Measurements from ENCODE around the gene LHB.

The LHB gene

GRCh38 chr19:49010453-49010852, 6.4 kb downstream of the LHB start:
- FAIRE-seq (no peak), DNase-seq (ENCODE audit: insufficient read length) (no peak)
- no peak for TF ChIP-seq POLR2AphosphoS5 (IDR thresholded peaks at IDR 0.05; ENCODE audit: low read depth, low read length)
- TF ChIP-seq POLR2A (IDR thresholded peaks at IDR 0.05; ENCODE audit: low read depth, low read length): no peak
- no peak for TF ChIP-seq TAF1 (IDR thresholded peaks at IDR 0.05; ENCODE audit: borderline replicate concordance, low read depth, low read length)

GRCh38 chr19:49009828-49010227, 7.1 kb downstream of the LHB start:
- TF ChIP-seq POLR2AphosphoS5 (IDR thresholded peaks at IDR 0.05; ENCODE audit: low read depth, low read length) (no peak), TAF1 (IDR thresholded peaks at IDR 0.05; ENCODE audit: borderline replicate concordance, low read depth, low read length) (no peak)
- no peak for FAIRE-seq
- DNase-seq (ENCODE audit: insufficient read length): no peak

GRCh38 chr19:49006905-49007304, 10.0 kb downstream of the LHB start:
- TF ChIP-seq POLR2A (IDR thresholded peaks at IDR 0.05; ENCODE audit: low read depth, low read length): no peak
- no peak for TF ChIP-seq POLR2AphosphoS5 (IDR thresholded peaks at IDR 0.05; ENCODE audit: low read depth, low read length)
- no peak for TF ChIP-seq TAF1 (IDR thresholded peaks at IDR 0.05; ENCODE audit: borderline replicate concordance, low read depth, low read length)
- DNase-seq (ENCODE audit: insufficient read length) (no peak), FAIRE-seq (no peak)

- DNase-seq (ENCODE audit: insufficient read length) (no peak), FAIRE-seq (no peak)
- TF ChIP-seq POLR2AphosphoS5 (IDR thresholded peaks at IDR 0.05; ENCODE audit: low read depth, low read length) (no peak), POLR2A (IDR thresholded peaks at IDR 0.05; ENCODE audit: low read depth, low read length) (no peak), TAF1 (IDR thresholded peaks at IDR 0.05; ENCODE audit: borderline replicate concordance, low read depth, low read length) (no peak)
Observed at GRCh38 chr19:49004964-49005614, 11.8 kb downstream of the LHB start.

GRCh38 chr19:49004133-49004532, 12.8 kb downstream of the LHB start:
- DNase-seq (ENCODE audit: insufficient read length) (no peak), FAIRE-seq (no peak)
- TF ChIP-seq POLR2A (IDR thresholded peaks at IDR 0.05; ENCODE audit: low read depth, low read length) (no peak), TAF1 (IDR thresholded peaks at IDR 0.05; ENCODE audit: borderline replicate concordance, low read depth, low read length) (no peak), POLR2AphosphoS5 (IDR thresholded peaks at IDR 0.05; ENCODE audit: low read depth, low read length) (no peak)

GRCh38 chr19:48999481-49000325, 17.2 kb downstream of the LHB start:
- DNase-seq (ENCODE audit: insufficient read length) (no peak), FAIRE-seq (peak; percentile 79)
- TF ChIP-seq POLR2A (IDR thresholded peaks at IDR 0.05; ENCODE audit: low read depth, low read length) (no peak), TAF1 (IDR thresholded peaks at IDR 0.05; ENCODE audit: borderline replicate concordance, low read depth, low read length) (no peak), POLR2AphosphoS5 (IDR thresholded peaks at IDR 0.05; ENCODE audit: low read depth, low read length) (no peak)

GRCh38 chr19:48997972-48998371, 18.9 kb downstream of the LHB start:
- FAIRE-seq (no peak), DNase-seq (ENCODE audit: insufficient read length) (no peak)
- no peak for TF ChIP-seq TAF1 (IDR thresholded peaks at IDR 0.05; ENCODE audit: borderline replicate concordance, low read depth, low read length)
- no peak for TF ChIP-seq POLR2A (IDR thresholded peaks at IDR 0.05; ENCODE audit: low read depth, low read length)
- no peak for TF ChIP-seq POLR2AphosphoS5 (IDR thresholded peaks at IDR 0.05; ENCODE audit: low read depth, low read length)

GRCh38 chr19:48994035-48994386, 22.9 kb downstream of the LHB start:
- TF ChIP-seq TAF1 (IDR thresholded peaks at IDR 0.05; ENCODE audit: borderline replicate concordance, low read depth, low read length) (no peak), POLR2A (IDR thresholded peaks at IDR 0.05; ENCODE audit: low read depth, low read length) (no peak)
- FAIRE-seq (no peak), DNase-seq (ENCODE audit: insufficient read length) (no peak)

GRCh38 chr19:48993175-48994034, 23.5 kb downstream of the LHB start, which contains the start of the genes GYS1 and RUVBL2:
TSS of gene GYS1 (minus strand) at chr19:48993309. CDS start at chr19:48993112, 197 bp downstream.
TSS of gene RUVBL2 (plus strand) at chr19:48993887. CDS start at chr19:48993912, 25 bp downstream.
- peak; percentile 99 for DNase-seq (ENCODE audit: insufficient read length)
- TF ChIP-seq POLR2AphosphoS5 (IDR thresholded peaks at IDR 0.05; ENCODE audit: low read depth, low read length) (peak; percentile 94), POLR2A (IDR thresholded peaks at IDR 0.05; ENCODE audit: low read depth, low read length) (peak; percentile 92), TAF1 (IDR thresholded peaks at IDR 0.05; ENCODE audit: borderline replicate concordance, low read depth, low read length) (peak; percentile 92)
- FAIRE-seq: peak; percentile 98

- no peak for FAIRE-seq
- DNase-seq (ENCODE audit: insufficient read length): no peak
- TF ChIP-seq POLR2A (IDR thresholded peaks at IDR 0.05; ENCODE audit: low read depth, low read length): no peak
- no peak for TF ChIP-seq POLR2AphosphoS5 (IDR thresholded peaks at IDR 0.05; ENCODE audit: low read depth, low read length)
- no peak for TF ChIP-seq TAF1 (IDR thresholded peaks at IDR 0.05; ENCODE audit: borderline replicate concordance, low read depth, low read length)
Observed at GRCh38 chr19:48992581-48993174, 24.2 kb downstream of the LHB start.

All from GM12892 (cell line).